T-helper 1 cell treated with Interleukin-12 subunit alpha and Interleukin-12 subunit beta and Interleukin-4 antibody, amounts not matched to agents 30 μg/mL and 1 μg/mL, for 36 hours (primary cell): Measurements from ENCODE around the gene ODC1.
"Not testable (repeated sequence)": the region's sequence is repeated elsewhere in the genome, so short reads cannot be mapped to it uniquely, and the experiment has no call there.

Experiments
- H3K27ac Mint-ChIP-seq: one replicate; pipeline ENCODE4 v1.8.0; 2021; ENCODE audit warnings: mild to moderate bottlenecking, mixed read lengths
- H3K27me3 Mint-ChIP-seq: one replicate; pipeline ENCODE4 v1.8.0; 2021; ENCODE audit warnings: low read depth, mixed read lengths
- H3K36me3 Mint-ChIP-seq: one replicate; pipeline ENCODE4 v1.8.0; 2021; ENCODE audit warnings: low read depth, mixed read lengths
- H3K4me1 Mint-ChIP-seq: one replicate; pipeline ENCODE4 v1.8.0; 2021; ENCODE audit warnings: low read depth, mixed read lengths
- H3K4me3 Mint-ChIP-seq: one replicate; pipeline ENCODE4 v1.8.0; 2021; ENCODE audit warnings: mild to moderate bottlenecking, moderate library complexity, mixed read lengths
- H3K9me3 Mint-ChIP-seq: one replicate; pipeline ENCODE4 v1.8.0; 2021; ENCODE audit warnings: mixed read lengths

The ODC1 gene

DNA sequence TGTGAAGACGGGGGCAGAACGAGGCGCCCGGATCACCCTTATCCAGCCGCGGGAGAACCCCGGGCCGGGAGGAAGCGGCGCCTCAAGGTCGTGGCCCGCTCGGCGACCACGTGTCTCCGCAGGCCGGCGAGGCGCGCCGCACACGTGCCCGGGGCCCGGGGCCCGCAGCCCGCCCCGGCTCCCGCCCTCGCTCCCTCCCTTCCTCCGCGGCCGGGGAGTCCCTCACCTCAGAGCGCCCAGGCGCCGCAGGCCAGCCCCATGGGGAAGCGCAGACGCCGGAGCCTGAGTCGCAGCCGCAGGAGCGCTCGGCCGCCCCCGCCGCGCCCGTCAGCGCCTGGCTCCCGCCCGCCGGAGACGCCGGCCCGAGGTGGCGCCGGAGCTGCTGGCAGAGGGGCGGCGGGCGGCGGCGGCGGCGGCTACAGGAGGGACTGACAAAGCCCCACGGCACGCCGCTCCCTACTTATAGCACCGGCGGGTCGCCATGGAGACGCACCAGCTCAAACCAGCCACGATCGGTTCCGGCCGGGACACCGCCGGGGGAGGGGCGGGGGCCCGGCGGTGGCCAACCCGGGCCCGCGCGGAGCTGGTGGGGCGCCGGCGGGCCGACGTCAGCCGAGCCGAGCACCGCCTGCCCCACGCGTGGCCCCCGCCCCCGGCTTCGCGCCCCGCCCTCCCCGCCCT, at the start of gene ODC1:
TSS of gene ODC1 (minus strand) at position 433 of the 681 bp plus-strand sequence. CDS start 3,295 bp downstream, outside the sequence.
- peak within 1 kb of the TSS; percentile 95 for H3K27ac Mint-ChIP-seq
- H3K27me3 Mint-ChIP-seq = no peaks in the 10 kb centered on the region
- H3K4me3 Mint-ChIP-seq = peak within 1 kb of the TSS; percentile 83
- peaks cover 21% of the 10 kb centered on the region for H3K36me3 Mint-ChIP-seq
- H3K9me3 Mint-ChIP-seq = no peaks in the 10 kb centered on the region
- H3K4me1 Mint-ChIP-seq = peaks cover 23% of the 10 kb centered on the region

GRCh38 chr2:10497797-10498251, 49.7 kb upstream of the ODC1 start:
- H3K27me3 Mint-ChIP-seq = peaks cover 26% of the 10 kb centered on the region
- no peaks in the 10 kb centered on the region for H3K36me3 Mint-ChIP-seq
- no peak overlapping the region for H3K27ac Mint-ChIP-seq
- peaks cover 5% of the 10 kb centered on the region for H3K4me1 Mint-ChIP-seq
- H3K9me3 Mint-ChIP-seq = no peaks in the 10 kb centered on the region
- H3K4me3 Mint-ChIP-seq = no peak overlapping the region

- Mint-ChIP-seq H3K36me3 (no peaks in the 10 kb centered on the region), H3K4me3 (no peak overlapping the region), H3K27me3 (peaks cover 32% of the 10 kb centered on the region), H3K27ac (no peak overlapping the region), H3K4me1 (peaks cover 5% of the 10 kb centered on the region), H3K9me3 (no peaks in the 10 kb centered on the region)
These were observed 47.8 kb upstream of the ODC1 start for GRCh38 chr2:10495988-10496313.

- H3K4me3 Mint-ChIP-seq = no peak overlapping the region
- peak overlapping the region; percentile 61 for H3K27ac Mint-ChIP-seq
- H3K4me1 Mint-ChIP-seq = peaks cover 5% of the 10 kb centered on the region
- H3K36me3 Mint-ChIP-seq = no peaks in the 10 kb centered on the region
- no peaks in the 10 kb centered on the region for H3K9me3 Mint-ChIP-seq
- H3K27me3 Mint-ChIP-seq = peaks cover 34% of the 10 kb centered on the region
These were observed 47.3 kb upstream of the ODC1 start for GRCh38 chr2:10495311-10495987.

- no peaks in the 10 kb centered on the region for H3K36me3 Mint-ChIP-seq
- H3K4me1 Mint-ChIP-seq = peaks cover 5% of the 10 kb centered on the region
- H3K27me3 Mint-ChIP-seq = peaks cover 39% of the 10 kb centered on the region
- no peaks in the 10 kb centered on the region for H3K9me3 Mint-ChIP-seq
- H3K27ac Mint-ChIP-seq = no peak overlapping the region
- no peak overlapping the region for H3K4me3 Mint-ChIP-seq
These were observed 46.4 kb upstream of the ODC1 start for GRCh38 chr2:10494351-10495066.

- no peaks in the 10 kb centered on the region for H3K9me3 Mint-ChIP-seq
- H3K36me3 Mint-ChIP-seq = no peaks in the 10 kb centered on the region
- peak overlapping the region; percentile 20 for H3K27ac Mint-ChIP-seq
- H3K27me3 Mint-ChIP-seq = peaks cover 37% of the 10 kb centered on the region
- peaks cover 5% of the 10 kb centered on the region for H3K4me1 Mint-ChIP-seq
- no peak overlapping the region for H3K4me3 Mint-ChIP-seq
These were observed 45.6 kb upstream of the ODC1 start for GRCh38 chr2:10493634-10494281.

DNA sequence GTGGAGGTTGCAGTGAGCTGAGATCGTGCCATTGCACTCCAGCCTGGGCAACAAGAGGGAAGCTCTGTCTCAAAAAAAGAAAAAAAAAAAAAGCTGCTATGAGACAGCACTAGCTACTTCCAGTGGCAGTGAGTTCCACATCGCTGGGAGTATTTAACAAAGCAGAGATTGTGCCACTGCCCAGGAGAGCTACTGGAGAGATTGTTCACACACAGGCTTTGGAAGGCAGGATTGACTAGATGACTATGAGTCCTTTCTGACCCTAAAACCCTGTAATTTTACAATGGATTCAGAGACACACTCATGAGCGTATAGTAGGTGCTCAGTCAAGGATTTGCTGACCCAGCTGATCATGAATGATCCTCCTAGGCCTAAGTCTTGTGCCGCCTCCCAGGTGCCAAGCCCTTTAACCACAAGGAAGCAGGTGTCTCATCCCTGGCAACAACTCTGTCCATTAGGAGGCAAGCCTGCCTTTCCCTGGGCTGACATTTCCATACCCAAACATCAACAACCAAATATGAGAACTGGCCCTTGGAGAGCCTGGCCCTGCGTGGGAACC, 45.0 kb upstream of the ODC1 start:
- H3K27me3 Mint-ChIP-seq = peaks cover 34% of the 10 kb centered on the region
- no peak overlapping the region for H3K4me3 Mint-ChIP-seq
- H3K9me3 Mint-ChIP-seq = no peaks in the 10 kb centered on the region
- H3K27ac Mint-ChIP-seq = no peak overlapping the region
- peaks cover 5% of the 10 kb centered on the region for H3K4me1 Mint-ChIP-seq
- no peaks in the 10 kb centered on the region for H3K36me3 Mint-ChIP-seq

DNA sequence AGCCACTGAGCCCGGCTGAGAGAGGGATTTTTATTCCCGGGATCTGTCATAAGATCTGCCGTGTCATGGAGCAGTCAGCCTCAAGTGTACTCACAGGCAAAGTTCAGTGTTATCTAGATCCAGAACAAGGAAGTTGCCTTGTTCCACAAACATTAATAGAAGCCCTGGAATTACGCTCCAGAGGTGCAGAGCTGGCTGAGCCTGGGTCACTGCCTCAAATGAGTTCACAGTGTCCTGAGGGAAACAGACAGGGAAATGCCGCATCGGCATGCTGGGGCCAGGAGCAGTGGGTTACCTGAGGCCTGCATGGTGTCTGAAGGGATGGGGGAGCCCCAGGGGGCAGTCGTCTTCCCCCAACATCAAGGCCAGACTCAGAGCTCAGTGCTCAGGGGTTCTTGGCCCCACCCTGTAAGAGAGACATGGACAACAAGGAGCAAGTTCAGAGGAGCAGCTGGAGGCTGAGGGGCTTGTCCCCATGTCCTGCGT, 42.7 kb upstream of the ODC1 start:
- Mint-ChIP-seq H3K9me3 (no peaks in the 10 kb centered on the region), H3K36me3 (no peaks in the 10 kb centered on the region), H3K27me3 (peaks cover 26% of the 10 kb centered on the region), H3K4me3 (no peak overlapping the region), H3K4me1 (peaks cover 5% of the 10 kb centered on the region), H3K27ac (no peak overlapping the region)

DNA sequence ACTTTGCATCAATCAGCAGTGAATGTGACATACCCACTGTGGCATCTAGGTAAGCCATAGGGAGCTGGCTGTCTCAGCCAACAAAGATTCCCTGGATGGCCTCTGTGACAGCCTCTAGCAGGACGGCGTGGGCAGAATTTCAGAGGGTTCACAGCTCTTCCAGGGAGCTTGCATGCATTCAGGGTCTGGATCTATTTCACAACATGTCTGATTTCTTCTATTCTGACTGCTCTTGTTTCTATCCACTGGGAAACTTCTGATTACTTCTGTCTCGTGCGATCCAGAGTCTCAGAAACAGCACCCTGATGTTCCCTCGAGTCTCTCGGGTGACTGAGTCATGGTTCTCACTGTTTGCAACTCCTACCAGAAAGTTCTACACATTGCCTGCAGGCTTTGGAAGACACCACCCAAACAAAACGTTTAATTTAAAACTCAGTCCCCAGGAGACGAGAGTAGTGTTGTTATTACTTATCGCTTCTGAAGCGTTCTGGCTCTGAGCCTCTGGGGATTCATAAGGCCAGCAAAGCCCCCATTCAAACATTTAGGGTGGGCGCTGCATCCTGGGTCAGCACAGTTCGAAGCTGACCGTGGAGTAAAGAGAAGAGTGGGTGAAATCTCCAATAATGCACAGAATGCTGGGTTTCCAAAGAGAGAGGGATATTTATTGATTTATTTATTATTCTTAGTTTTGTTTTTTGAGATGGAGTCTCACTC, 41.9 kb upstream of the ODC1 start:
- H3K27ac Mint-ChIP-seq = no peak overlapping the region
- H3K4me3 Mint-ChIP-seq = no peak overlapping the region
- H3K27me3 Mint-ChIP-seq = peaks cover 18% of the 10 kb centered on the region

DNA sequence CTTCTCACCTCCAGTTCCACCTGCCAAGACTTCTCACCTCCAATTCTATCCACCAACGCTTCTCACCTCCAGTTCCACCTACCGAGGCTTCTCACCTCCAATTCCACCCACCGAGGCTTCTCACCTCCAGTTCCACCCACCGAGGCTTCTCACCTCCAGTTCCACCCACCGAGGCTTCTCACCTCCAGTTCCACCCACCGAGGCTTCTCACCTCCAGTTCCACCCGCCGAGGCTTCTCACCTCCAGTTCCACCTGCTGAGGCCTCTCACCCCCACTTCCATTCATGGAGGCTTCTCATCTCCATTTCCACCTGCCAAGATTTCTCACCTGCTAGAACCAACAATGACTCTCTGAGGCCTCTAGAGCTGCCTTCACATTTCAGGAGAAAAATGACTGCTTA, 40.0 kb upstream of the ODC1 start:
- H3K4me1 Mint-ChIP-seq, H3K9me3 Mint-ChIP-seq, H3K36me3 Mint-ChIP-seq, H3K27ac Mint-ChIP-seq, H3K4me3 Mint-ChIP-seq: not testable (repeated sequence)
- H3K27me3 Mint-ChIP-seq = peaks cover 32% of the 10 kb centered on the region

More for the DNA sequence above, 41.9 kb upstream of the ODC1 start:
- Mint-ChIP-seq H3K36me3 (no peaks in the 10 kb centered on the region), H3K9me3 (no peaks in the 10 kb centered on the region), H3K4me1 (peaks cover 4% of the 10 kb centered on the region)

- not testable (repeated sequence) for H3K4me3 Mint-ChIP-seq, H3K36me3 Mint-ChIP-seq, H3K9me3 Mint-ChIP-seq, H3K4me1 Mint-ChIP-seq, H3K27ac Mint-ChIP-seq
- H3K27me3 Mint-ChIP-seq = peaks cover 36% of the 10 kb centered on the region
These were observed 39.6 kb upstream of the ODC1 start for GRCh38 chr2:10487741-10488104.

DNA sequence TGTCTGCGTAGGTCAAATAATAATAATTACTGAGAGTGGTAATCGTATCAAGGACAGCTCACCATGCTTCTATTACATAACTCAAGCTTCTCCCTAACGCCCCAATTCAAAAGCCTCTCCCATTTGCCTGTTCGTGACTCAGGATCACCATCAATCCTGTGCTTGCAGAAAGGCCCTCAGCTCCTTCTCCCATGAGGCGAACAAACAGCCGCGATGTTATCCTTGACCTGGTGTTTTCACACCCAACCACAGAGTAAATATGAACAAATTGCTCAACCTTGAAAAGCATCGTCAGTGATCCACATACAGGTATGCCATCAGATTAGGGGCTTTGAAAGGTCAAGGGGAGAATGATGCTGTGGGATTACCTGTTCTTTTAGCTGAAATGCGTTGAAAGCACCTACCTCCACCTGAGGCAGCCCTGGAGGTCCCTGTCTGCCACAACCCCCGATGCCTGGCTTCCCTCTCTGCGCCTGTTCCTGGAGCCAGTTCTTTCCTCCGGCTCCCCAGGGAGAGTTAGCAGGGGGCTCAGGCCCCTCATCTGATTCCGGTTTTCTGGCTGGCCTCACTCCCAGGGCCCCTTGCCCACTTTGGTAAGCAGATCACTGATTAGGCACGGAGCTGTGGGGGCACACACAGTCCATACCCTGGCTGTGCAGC, 39.1 kb upstream of the ODC1 start:
- Mint-ChIP-seq H3K4me1 (no peaks in the 10 kb centered on the region), H3K9me3 (no peaks in the 10 kb centered on the region), H3K27ac (no peak overlapping the region), H3K36me3 (no peaks in the 10 kb centered on the region), H3K4me3 (no peak overlapping the region), H3K27me3 (peaks cover 41% of the 10 kb centered on the region)

GRCh38 chr2:10486601-10487079, 38.5 kb upstream of the ODC1 start:
- H3K36me3 Mint-ChIP-seq = no peaks in the 10 kb centered on the region
- H3K27me3 Mint-ChIP-seq = peaks cover 42% of the 10 kb centered on the region
- no peaks in the 10 kb centered on the region for H3K9me3 Mint-ChIP-seq
- no peak overlapping the region for H3K4me3 Mint-ChIP-seq
- H3K27ac Mint-ChIP-seq = no peak overlapping the region
- H3K4me1 Mint-ChIP-seq = no peaks in the 10 kb centered on the region
